GM18519 (cell line): ENCODE measurements around the gene MATCAP1.

Experiments
- ATAC-seq: cut with Tn5 transposase; IDR thresholded peaks from one replicate; pipeline ENCODE4 v1.9.1; 2021; ENCODE audit warnings: mild to moderate bottlenecking, moderate library complexity; ENCODE audit not compliant: unreplicated experiment, low FRiP score

The MATCAP1 gene

GRCh38 chr16:67183627-67184452 lies at the start of gene MATCAP1:
TSS of gene MATCAP1 (minus strand) at chr16:67183963. CDS start at chr16:67180610, 3,353 bp downstream.
- ATAC-seq, result peak; percentile 76

GRCh38 chr16:67230809-67231660 lies 47.3 kb upstream of the MATCAP1 start:
- ATAC-seq, result no peak

- ATAC-seq, result no peak
These were observed 46.4 kb upstream of the MATCAP1 start for GRCh38 chr16:67229906-67230808.

GRCh38 chr16:67228905-67229304 lies 45.1 kb upstream of the MATCAP1 start:
- ATAC-seq, result no peak

- no peak for ATAC-seq
These were observed 44.4 kb upstream of the MATCAP1 start for GRCh38 chr16:67228034-67228785.

- ATAC-seq, result no peak
These were observed 43.8 kb upstream of the MATCAP1 start for GRCh38 chr16:67227567-67227921.

- ATAC-seq, result peak; percentile 78
These were observed 43.2 kb upstream of the MATCAP1 start, which contains the start of gene TMEM208 for GRCh38 chr16:67226804-67227566. TSS of gene TMEM208 (plus strand) at chr16:67227130. CDS start at chr16:67227219, 89 bp downstream.

GRCh38 chr16:67226295-67226803 lies 42.6 kb upstream of the MATCAP1 start:
- no peak for ATAC-seq

GRCh38 chr16:67223992-67224391 lies 40.2 kb upstream of the MATCAP1 start:
- ATAC-seq, result no peak

GRCh38 chr16:67216612-67217490 lies 33.1 kb upstream of the MATCAP1 start:
- ATAC-seq, result no peak

GRCh38 chr16:67215706-67216105 lies 31.9 kb upstream of the MATCAP1 start:
- no peak for ATAC-seq

GRCh38 chr16:67213197-67214019 lies 29.6 kb upstream of the MATCAP1 start:
- ATAC-seq, result no peak

- no peak for ATAC-seq
These were observed 29.0 kb upstream of the MATCAP1 start for GRCh38 chr16:67212766-67213165.

GRCh38 chr16:67211674-67212073 lies 27.9 kb upstream of the MATCAP1 start:
- no peak for ATAC-seq

- no peak for ATAC-seq
These were observed 26.5 kb upstream of the MATCAP1 start for GRCh38 chr16:67210069-67210937.

- no peak for ATAC-seq
These were observed 25.8 kb upstream of the MATCAP1 start for GRCh38 chr16:67209565-67209964.
